HG03039 (cell line): Measurements from ENCODE around the gene SH3PXD2A.
A peak's percentile ranks its signal among the peaks of the same experiment; 100 is the strongest.
"Not testable (repeated sequence)": the region's sequence is repeated elsewhere in the genome, so short reads cannot be mapped to it uniquely, and the experiment has no call there.

Experiments
- ATAC-seq: cut with Tn5 transposase; IDR thresholded peaks from one replicate; pipeline ENCODE4 v1.9.1; 2021; ENCODE audit warnings: mild to moderate bottlenecking, moderate library complexity; ENCODE audit not compliant: unreplicated experiment

The SH3PXD2A gene

GRCh38 chr10:103851261-103851660 lies 4.1 kb downstream of the SH3PXD2A start:
- no peak for ATAC-seq

- ATAC-seq, result no peak
These were observed 4.8 kb downstream of the SH3PXD2A start for GRCh38 chr10:103850572-103850895.

- ATAC-seq, result no peak
These were observed 5.3 kb downstream of the SH3PXD2A start for GRCh38 chr10:103849880-103850571.

- ATAC-seq, result no peak
These were observed 6.0 kb downstream of the SH3PXD2A start for GRCh38 chr10:103849212-103849877.

- ATAC-seq, result no peak
These were observed 7.4 kb downstream of the SH3PXD2A start for GRCh38 chr10:103847909-103848468.

- no peak for ATAC-seq
These were observed 8.0 kb downstream of the SH3PXD2A start for GRCh38 chr10:103847346-103847745.

- peak; percentile 53 for ATAC-seq
These were observed 9.4 kb downstream of the SH3PXD2A start for GRCh38 chr10:103845972-103846371.

GRCh38 chr10:103845346-103845745 lies 10.0 kb downstream of the SH3PXD2A start:
- not testable (repeated sequence) for ATAC-seq

- ATAC-seq, result no peak
These were observed 11.4 kb downstream of the SH3PXD2A start for GRCh38 chr10:103843854-103844570.

- ATAC-seq, result no peak
These were observed 12.3 kb downstream of the SH3PXD2A start for GRCh38 chr10:103843045-103843444.

- ATAC-seq, result no peak
These were observed 12.8 kb downstream of the SH3PXD2A start for GRCh38 chr10:103842605-103843004.

GRCh38 chr10:103841519-103841918 lies 13.9 kb downstream of the SH3PXD2A start:
- ATAC-seq, result no peak

- no peak for ATAC-seq
These were observed 14.7 kb downstream of the SH3PXD2A start for GRCh38 chr10:103840740-103841070.

- ATAC-seq, result no peak
These were observed 15.3 kb downstream of the SH3PXD2A start for GRCh38 chr10:103839872-103840739.

- no peak for ATAC-seq
These were observed 15.9 kb downstream of the SH3PXD2A start for GRCh38 chr10:103839519-103839871.

GRCh38 chr10:103838862-103839518 lies 16.4 kb downstream of the SH3PXD2A start:
- no peak for ATAC-seq

- ATAC-seq, result no peak
These were observed 17.3 kb downstream of the SH3PXD2A start for GRCh38 chr10:103838070-103838395.

GRCh38 chr10:103837370-103838069 lies 17.9 kb downstream of the SH3PXD2A start:
- no peak for ATAC-seq

- no peak for ATAC-seq
These were observed 18.5 kb downstream of the SH3PXD2A start for GRCh38 chr10:103836861-103837260.

GRCh38 chr10:103836273-103836672 lies 19.1 kb downstream of the SH3PXD2A start:
- ATAC-seq, result no peak
